Left ventricle myocardium inferior (tissue), 1 donor: ENCODE results near the gene ZNF213. TPM values are rescaled to one million over a fixed set of nuclear protein-coding genes. Genes with fewer than 3 reads are reported as not detected.

Experiments used
- DNase-seq: peaks from one replicate; pipeline ENCODE4 v3.0.0-alpha.2; 2020
- H3K27ac ChIP-seq: fragments of 200-600 bp; replicated peaks from 2 replicates; pipeline ENCODE4 v1.8.0; 2021
- H3K27me3 ChIP-seq: fragments of 200-600 bp; 2 replicates; pipeline ENCODE4 v1.8.0; 2021; ENCODE audit warnings: low read depth
- H3K36me3 ChIP-seq: fragments of 200-600 bp; 2 replicates; pipeline ENCODE4 v1.8.0; 2021
- H3K4me1 ChIP-seq: fragments of 200-600 bp; 2 replicates; pipeline ENCODE4 v1.8.0; 2021
- H3K4me3 ChIP-seq: fragments of 200-600 bp; 2 replicates; pipeline ENCODE4 v1.8.0; 2021; ENCODE audit warnings: mild to moderate bottlenecking, moderate library complexity
- H3K9me3 ChIP-seq: fragments of 200-600 bp; replicated peaks from 2 replicates; pipeline ENCODE4 v1.8.0; 2021
- intact Hi-C: fragments of 100-400 bp; cut with micrococcal nuclease; formaldehyde crosslinking; loops from one replicate; pipeline ENCODE4 v1.11.0; 2022
- total RNA-seq: library from RNA; stranded (reverse); fragmentation: NEBNext Ultra II Directional; extraction: Animal tissue kit (Norgen Biotek cat#: 25700); gene quantifications from one replicate; pipeline ENCODE4 v1.2.1, GENCODE V29; 2021
- TF ChIP-seq, protein P1 (sequence below): fragments of 200-600 bp; IDR thresholded peaks from 2 replicates; pipeline ENCODE4 v1.8.0; 2021; ENCODE audit warnings: antibody characterized with exemption, mild to moderate bottlenecking, borderline replicate concordance
- donor health status: DM: no; HTN: yes; CAD: no; lungs with severe emphysema.

Gene ZNF213
- total RNA-seq, 1 donor from 2014 or later: 6.2 TPM

DNA sequence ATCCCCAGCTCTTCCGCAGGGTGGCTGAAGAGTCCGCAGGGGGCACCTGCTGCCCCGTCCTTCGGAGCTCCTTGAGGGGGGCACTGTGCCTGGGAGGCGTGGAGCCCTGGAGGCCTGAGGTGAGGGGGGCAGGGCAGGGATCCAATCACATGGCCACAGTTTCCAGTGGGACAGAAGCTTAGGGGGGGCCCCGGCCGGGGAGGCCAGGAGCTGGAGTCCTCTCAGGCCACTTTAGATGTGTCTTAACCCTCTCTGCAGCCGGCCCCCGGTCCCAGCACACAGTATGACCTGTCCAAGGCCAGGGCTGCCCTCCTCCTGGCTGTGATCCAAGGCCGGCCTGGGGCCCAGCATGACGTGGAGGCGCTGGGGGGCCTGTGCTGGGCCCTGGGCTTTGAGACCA is 10.8 kb downstream of the ZNF213 start:
- no peak for DNase-seq

GRCh38 chr16:3147046-3147756 is 12.4 kb downstream of the ZNF213 start:
- H3K9me3 ChIP-seq: no peaks in the 10 kb centered on the region
- TF ChIP-seq, protein P1, sequence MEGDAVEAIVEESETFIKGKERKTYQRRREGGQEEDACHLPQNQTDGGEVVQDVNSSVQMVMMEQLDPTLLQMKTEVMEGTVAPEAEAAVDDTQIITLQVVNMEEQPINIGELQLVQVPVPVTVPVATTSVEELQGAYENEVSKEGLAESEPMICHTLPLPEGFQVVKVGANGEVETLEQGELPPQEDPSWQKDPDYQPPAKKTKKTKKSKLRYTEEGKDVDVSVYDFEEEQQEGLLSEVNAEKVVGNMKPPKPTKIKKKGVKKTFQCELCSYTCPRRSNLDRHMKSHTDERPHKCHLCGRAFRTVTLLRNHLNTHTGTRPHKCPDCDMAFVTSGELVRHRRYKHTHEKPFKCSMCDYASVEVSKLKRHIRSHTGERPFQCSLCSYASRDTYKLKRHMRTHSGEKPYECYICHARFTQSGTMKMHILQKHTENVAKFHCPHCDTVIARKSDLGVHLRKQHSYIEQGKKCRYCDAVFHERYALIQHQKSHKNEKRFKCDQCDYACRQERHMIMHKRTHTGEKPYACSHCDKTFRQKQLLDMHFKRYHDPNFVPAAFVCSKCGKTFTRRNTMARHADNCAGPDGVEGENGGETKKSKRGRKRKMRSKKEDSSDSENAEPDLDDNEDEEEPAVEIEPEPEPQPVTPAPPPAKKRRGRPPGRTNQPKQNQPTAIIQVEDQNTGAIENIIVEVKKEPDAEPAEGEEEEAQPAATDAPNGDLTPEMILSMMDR: no peak
- intact Hi-C loops: no loop called here
- no peak for DNase-seq
- H3K4me3 ChIP-seq: no peak overlapping the region
- H3K27me3 ChIP-seq: no peaks in the 10 kb centered on the region
- peaks cover 7% of the 10 kb centered on the region for H3K36me3 ChIP-seq
- H3K27ac ChIP-seq: no peak overlapping the region
- peaks cover 62% of the 10 kb centered on the region for H3K4me1 ChIP-seq

More for the DNA sequence above, 10.8 kb downstream of the ZNF213 start:
- H3K36me3 ChIP-seq: peaks cover 23% of the 10 kb centered on the region
- H3K27me3 ChIP-seq: no peaks in the 10 kb centered on the region
- H3K27ac ChIP-seq: peak overlapping the region; percentile 92
- TF ChIP-seq, protein P1: no peak
- no peak overlapping the region for H3K4me3 ChIP-seq
- no peaks in the 10 kb centered on the region for H3K9me3 ChIP-seq
- H3K4me1 ChIP-seq: peaks cover 48% of the 10 kb centered on the region
- intact Hi-C loops: no loop called here

DNA sequence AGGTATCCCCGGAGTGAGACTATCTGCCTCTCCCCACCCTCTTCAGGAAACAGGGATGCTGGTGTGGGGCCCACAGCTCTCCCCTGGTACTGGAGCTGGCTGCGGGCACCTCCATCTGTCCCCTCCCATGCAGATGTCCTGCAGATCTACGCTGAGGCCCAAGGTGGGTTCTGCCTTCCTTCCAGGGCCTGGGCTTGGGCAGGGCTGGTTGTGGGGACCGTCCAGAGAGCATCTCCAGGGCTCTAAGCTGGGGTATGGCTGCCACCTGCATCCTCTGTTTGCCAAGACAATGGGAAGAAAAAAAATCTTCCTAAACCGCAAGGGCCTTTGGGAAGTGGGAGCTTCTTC is 12.9 kb downstream of the ZNF213 start:
- intact Hi-C loops: no loop called here
- Histone ChIP-seq H3K36me3 (peaks cover 2% of the 10 kb centered on the region), H3K4me3 (no peak overlapping the region), H3K27ac (no peak overlapping the region), H3K27me3 (no peaks in the 10 kb centered on the region), H3K4me1 (peaks cover 62% of the 10 kb centered on the region), H3K9me3 (no peaks in the 10 kb centered on the region)
- TF ChIP-seq, protein P1: no peak
- DNase-seq: no peak

DNA sequence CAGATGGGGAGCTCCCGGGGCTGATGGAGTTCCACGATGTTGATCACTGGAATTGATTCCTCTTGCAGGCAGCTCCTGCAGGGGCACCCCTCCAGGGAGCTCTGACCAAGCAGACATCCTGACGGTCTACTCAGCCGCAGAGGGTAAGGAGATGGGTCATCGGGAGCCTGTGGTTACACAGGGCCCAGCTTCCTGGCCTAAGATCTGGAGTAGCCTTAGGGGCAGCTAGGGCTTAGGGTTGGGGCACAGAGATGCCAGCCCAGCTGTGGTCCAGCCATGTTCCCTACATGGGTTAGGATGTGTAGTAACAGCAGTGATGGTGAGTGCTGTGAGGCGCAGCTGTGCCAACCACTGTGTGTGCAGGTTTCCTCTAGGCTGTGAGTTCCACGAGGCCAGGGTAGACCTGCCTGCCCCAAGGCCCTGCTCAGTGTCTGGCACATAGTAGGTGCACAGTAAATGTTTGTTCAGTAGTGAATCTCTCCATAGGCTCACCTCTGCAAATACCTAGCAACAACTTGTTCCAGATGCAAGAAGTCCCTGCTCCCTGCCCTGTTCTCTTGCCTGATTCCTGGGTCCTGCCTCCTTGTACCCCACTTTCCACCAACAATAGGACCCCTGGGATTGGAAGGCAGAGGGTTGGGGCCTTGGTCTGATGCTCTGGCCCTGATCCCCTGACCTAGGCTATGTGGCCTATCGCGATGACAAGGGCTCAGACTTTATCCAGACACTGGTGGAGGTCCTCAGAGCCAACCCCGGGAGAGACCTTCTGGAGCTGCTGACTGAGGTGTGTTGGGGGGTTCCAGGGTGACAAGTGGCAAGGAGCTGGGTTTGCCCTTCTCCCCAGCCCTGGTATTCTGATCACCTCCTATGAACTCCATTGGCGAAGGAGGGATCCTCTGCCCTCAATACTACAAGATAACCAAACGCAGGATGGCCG is 13.7 kb downstream of the ZNF213 start:
- Histone ChIP-seq H3K4me3 (no peak overlapping the region), H3K4me1 (peaks cover 56% of the 10 kb centered on the region), H3K9me3 (no peaks in the 10 kb centered on the region), H3K27me3 (no peaks in the 10 kb centered on the region), H3K27ac (peak overlapping the region; percentile 90), H3K36me3 (no peaks in the 10 kb centered on the region)
- TF ChIP-seq, protein P1: no peak
- no peak for DNase-seq
- intact Hi-C loops: no loop called here

- H3K36me3 ChIP-seq: no peaks in the 10 kb centered on the region
- peak overlapping the region; percentile 90 for H3K27ac ChIP-seq
- H3K27me3 ChIP-seq: no peaks in the 10 kb centered on the region
- TF ChIP-seq, protein P1: no peak
- H3K4me1 ChIP-seq: peaks cover 50% of the 10 kb centered on the region
- H3K9me3 ChIP-seq: no peaks in the 10 kb centered on the region
- DNase-seq: no peak
- H3K4me3 ChIP-seq: peak overlapping the region; percentile 71
- intact Hi-C loops: no loop called here
These were observed 14.3 kb downstream of the ZNF213 start for GRCh38 chr16:3149193-3149530.
